HG03103 (cell line): ENCODE data around the gene ITIH4.

Experiments used
- ATAC-seq: cut with Tn5 transposase; IDR thresholded peaks from one replicate; pipeline ENCODE4 v1.9.1; 2021; ENCODE audit warnings: low read depth; ENCODE audit not compliant: unreplicated experiment

Gene ITIH4

DNA sequence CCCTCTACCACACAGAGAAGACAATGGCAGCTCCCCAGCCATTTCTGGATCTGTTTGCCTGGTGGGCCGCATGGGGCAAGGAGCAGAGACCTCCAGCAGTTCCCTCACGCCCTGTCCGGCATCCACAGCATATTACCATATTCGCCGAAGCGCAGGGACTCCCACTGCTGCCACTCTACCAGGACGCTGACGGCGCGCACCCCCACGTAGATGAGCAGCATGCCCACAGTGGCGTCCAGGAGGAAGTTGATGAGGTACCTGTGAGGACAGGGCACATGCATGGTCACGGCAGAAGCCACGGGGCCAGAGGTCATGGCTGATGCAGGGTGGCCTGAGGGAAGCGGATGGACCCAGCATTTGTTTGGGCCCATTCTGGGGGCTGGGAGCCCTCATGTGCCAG is 19.2 kb upstream of the ITIH4 start:
- no peak for ATAC-seq

DNA sequence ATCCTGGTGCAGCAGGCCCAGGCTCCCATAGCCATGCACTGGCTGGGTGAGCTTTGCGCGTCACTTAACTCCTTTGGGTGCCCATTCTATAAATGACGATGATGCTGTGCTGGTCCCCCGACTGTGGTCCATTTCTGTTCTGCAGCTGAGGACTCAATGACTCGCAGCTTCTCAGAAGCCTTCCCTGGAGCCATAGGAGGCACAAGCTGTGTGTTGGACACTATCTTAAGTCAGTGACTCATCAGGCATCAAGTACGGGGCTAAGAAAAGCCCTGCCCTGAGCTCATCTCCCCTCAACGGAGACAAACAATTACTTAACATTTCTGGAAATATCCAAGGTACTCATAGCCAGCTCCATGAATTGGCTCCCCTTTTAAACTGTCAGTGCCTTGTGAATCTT is 18.1 kb upstream of the ITIH4 start:
- ATAC-seq, result no peak

DNA sequence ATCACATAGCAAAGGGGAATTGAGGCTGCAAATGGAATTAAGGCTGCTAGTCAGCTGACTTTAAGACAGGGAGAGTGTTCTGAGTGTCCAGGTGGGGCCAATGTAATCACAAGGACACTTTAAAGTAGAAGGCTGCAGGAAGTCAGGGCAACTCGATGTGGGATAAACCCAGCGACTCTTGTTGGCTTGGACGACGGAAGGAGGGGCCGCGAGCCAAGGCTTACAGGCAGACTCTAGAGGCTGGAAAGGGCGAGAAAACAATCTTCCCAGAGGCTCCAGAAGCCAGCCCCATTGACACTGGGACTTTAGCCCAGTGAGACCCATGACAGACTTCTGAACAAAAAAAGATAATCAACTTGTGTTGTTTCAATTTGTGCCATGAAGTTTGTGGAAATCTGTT is 17.3 kb upstream of the ITIH4 start:
- no peak for ATAC-seq

DNA sequence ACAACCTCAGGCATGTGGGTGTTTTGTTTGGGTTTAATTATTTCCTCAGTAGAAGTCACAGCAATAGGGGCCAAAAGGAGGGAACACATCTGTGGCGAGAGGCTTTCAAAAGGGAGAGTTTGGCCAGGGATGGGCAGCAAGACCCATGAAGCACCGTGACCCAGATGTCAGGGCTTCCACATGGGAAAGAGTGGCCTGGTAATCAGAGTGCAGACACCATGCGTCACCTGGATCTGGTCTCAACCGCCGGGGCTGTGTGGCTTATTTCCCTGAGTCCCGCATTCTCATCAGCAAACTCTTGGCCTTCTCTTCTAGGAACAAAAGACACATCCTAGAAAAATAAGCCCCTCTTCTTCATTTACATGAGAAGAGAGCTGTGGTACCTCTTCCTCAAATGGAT is 16.8 kb upstream of the ITIH4 start:
- no peak for ATAC-seq

DNA sequence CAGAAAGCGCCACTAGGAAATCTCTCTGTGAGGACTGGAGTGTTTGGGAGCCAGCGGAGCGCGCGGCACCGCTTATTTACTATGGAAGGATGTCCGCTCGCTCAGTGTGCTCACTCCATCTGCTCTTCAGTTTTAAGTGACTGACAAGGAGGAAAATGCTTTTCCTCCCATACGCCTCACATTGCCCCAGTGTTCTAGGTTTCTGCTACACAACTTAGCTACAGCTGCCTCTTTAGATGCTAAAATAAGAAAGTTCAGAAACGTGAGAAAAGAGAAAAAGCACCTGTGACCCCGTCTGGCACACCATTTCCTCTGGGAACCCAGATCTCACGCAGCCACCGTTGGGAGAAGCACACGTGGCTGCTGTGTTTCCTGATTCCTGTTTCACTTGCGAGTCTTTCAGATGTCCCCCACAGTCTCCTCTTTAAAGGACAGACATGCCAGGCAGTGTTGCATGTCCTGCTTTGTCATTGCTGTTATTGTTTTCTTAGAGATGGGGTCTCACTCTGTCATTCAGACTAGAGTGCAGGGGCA is 16.0 kb upstream of the ITIH4 start:
- ATAC-seq, result no peak

DNA sequence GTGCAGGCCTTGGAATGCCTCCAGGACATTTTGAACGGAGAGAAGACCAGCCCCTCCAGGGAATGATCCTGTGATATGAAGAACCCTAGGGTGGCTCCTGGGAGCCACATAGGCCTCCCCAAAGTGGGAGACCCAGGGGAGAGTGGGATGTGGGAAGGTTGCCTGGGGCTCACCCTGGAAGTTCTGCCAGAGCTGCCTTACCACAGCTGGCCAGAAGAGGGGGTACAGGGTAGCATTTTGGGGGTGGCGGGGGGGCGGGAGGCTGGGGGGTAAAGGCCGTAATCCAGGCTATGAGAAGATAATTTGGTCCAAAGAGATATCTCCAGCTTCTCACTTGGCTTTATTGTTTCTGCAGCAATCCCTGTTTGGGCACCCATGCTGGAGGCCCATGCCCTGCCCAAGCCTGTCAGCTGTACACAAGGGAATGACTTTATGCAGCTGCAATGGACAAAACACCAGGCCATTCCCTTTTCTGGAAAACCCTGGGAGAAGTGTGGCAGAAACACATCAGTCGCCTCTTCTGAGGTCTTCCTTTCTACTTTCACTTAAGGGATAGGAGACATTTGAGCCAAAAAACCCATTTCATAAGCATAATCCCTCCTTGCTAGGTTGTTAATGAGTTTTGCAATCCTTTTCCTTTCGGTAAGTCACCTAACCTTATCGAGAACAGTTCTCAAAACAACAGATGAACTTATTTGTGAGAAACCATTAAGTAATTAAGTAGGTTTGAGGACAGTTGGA is 15.4 kb upstream of the ITIH4 start:
- ATAC-seq, result no peak

DNA sequence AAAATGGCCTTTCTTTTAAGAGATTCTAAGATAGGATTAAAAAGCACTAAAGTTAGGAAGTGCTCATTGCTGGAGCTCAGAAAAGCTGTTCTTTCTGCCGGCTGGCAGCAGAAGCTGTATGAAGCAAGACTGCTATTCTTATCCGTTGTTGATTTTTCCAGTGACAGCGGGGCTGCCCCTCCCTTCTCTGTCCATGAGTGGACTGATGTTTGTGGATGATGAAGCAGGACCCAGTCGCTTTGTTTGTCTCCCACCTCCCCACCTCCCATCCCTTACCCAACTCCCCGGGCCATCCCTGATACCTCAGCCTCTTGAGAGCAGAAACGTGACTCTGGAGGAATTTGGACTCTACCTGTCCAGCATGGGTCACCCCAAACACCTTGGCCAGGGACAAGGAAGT is 14.7 kb upstream of the ITIH4 start:
- no peak for ATAC-seq

DNA sequence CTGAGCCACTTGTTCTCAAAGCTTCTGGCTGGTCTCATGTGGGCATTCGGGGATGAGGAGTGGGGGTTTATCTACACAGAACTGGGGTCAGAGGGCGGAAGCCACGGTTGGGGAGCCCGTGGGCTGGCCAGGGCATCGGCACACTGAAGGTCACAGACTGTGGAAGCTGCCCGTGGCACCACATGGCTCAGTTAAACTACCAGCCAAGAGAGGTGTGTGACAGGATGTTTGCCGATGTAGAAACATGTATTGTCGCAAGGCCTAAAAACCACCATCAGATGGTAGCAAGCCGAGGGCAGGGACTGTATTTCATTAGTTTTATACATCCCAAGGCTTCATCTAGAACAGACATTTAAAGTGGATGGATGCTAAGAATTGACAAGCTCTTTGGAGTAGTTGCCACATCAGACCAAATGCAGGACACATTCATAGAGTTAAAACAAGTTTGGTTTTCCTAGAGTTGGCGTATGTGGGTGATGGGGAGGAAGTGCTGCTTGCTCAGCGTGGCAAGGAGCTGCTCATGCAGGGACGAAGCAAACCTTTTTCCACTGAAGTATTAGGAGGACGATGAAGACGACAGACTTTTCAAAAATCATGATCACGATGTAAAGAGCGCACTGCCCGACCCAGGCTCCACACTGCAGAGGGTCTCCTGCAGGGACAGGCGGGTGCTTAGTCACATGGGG is 14.0 kb upstream of the ITIH4 start:
- ATAC-seq, result no peak

DNA sequence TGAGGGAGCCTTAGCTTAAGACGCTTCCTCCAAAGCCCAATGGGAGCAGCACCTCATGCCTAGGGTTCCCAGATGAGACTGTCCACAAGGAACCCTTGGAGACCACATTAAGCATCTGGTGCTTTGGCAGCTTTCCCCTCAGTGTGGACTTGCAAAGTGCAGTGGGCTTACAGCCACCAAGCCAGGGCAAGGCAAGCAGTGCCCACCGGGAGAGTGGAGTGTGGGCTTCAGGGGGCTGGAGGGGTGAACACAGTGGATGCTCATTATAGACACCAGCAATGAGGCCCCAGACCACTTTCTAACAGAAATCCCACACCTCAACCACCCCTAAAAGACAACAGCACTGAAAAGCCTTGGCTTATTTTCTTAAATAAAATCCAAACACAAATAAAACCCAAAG is 13.4 kb upstream of the ITIH4 start:
- ATAC-seq, result no peak

DNA sequence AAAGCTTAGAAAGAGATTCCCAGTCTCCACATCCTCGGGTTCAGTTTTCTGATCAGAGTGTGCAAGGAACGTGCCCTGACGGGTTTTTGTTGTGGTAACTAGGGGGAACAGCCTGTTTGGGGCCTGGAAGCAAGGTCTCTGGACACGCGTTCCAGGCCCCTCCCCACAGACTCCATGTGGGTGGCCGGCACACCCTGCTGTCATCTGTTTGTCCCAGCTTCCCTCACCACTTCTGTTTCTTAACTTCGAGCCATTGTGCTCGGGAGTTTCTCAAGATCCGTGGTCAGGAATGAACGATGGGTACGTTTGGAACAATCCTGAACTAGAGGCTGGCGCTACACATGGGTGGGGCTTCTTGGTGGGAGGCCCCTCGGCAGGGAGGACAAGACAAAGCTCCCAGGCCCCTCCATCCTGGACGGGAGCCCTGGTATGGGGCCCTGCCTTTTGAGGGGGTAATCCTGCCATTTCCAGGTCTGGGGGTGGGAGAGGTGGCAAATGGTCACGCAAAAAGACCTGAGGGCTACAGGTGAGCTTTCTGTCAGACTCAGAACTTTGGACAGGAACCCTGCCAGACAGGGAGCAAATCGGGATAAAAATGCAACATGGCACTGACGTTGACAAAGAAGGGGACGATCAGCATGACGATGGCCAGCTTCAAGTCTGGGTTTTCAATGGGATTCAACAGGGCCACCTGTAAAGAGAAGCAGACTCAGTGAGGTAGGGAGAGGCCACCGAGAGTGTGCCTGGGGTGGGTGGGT is 12.8 kb upstream of the ITIH4 start:
- ATAC-seq, result no peak

DNA sequence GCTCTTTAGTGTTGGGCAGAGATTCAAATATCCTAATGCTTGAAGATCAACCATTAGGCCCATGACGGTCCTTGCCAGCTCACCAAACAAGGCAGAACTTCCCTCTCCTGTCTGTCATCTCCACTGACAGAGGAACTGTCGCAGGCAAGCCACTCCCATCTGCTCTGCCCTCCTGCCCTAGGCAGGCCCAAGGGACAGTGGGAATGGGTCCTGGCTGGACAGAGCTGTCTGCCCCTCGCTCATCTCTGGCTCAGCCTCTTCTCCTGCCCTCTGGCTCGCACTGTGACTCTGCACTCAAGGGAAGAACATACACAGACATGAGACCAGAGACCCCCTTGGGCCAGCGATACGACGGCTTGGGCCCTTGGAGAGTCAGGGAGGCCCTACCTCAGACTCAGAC is 12.0 kb upstream of the ITIH4 start:
- no peak for ATAC-seq

DNA sequence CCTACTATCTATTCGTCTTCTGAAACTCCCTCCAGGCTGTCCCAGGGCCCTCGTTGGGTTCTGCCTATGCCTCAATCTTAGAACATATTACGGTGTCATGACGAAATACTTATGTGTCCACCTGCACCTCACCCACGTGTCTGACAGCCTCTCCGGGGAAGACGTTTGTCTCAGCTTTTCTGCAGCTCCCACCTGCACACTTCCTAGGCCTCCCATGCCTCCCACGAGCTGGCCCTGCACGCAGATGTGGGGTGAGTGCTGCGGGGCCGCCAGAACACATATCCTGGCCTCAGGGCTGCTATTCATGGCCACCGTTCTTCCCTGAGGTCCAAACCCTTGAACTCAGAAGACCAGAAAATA is 11.5 kb upstream of the ITIH4 start:
- no peak for ATAC-seq

DNA sequence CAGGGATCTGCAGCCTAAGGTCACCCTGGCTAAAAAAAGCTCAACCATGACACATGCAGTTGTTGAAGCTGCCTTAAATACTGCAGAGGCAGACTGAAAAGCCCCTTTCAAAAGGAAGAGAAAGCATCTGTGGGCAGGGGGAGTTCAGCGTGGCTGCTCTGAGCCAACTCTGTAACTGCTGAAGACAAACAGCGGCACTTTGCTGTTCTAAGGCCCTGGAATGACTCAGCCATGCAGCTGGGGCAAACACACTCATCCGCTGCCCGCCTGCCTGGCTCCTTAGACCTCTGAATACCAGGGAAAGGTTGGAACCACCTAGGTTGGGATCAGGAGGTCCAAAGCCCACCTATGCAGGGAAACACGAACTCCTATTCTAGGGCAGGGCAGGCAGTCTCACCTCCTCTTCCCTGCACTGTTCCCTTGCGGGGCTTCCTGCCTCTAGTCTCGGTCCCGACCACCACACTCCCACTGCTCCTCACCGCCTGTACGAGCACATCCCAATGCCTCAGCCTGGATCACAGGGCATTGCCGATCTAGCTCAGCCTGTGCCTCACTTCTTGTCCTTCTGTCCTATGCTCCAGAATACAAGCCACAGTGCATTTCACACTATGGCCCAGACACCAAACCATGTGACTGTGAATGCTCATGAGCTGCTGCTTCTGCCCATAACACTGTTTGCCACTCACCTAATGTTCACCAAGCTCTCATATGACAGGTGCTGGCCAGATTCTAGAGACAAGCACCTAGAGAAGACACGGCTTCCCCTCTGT is 10.9 kb upstream of the ITIH4 start:
- no peak for ATAC-seq

DNA sequence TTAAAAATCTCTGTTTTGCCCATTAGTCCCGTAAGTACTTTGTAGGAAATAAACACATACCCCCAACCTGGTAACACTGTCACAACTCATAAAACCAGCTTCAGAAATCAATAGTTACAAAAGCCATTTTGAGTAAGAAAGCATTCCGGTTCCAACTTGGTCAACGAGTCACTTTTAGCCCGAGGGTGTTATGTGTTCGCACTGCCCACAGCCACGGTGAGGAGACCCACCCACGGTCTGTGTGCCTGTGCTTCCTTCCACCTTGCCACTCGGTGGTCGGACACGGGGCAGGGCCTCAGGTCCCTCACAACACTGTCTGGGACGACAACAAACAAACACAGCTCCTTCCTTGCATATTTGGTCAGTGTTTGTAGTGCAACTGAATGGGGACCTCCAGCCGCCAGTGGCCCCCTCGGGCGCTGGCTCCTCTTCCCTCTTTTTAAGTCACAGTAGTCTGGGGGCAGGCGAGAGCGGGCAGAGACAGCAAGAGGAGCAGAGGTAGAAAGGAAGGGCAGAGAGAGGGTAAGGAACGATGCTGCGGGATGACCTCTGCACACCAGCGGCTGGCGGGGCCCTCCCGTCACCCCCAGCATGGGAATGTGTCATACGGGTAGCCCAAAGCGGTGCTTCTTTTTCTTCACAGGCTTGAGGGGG is 9.5 kb upstream of the ITIH4 start:
- ATAC-seq, result no peak

DNA sequence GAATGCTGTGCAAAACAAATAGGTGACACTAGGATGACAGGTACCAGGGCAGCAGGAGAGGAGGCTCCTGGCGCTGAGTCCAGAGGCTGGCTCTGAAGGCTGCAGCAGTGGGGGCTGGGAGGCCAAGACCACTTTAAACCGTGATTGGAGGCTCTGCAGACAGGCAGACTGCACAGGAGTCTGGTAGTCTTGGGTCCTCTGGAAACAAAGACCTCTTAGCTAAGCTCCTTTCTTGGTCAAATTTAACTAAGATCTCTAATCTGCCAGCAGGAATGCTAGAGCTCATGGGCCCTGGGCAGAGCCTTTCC is 8.8 kb upstream of the ITIH4 start:
- ATAC-seq, result no peak

DNA sequence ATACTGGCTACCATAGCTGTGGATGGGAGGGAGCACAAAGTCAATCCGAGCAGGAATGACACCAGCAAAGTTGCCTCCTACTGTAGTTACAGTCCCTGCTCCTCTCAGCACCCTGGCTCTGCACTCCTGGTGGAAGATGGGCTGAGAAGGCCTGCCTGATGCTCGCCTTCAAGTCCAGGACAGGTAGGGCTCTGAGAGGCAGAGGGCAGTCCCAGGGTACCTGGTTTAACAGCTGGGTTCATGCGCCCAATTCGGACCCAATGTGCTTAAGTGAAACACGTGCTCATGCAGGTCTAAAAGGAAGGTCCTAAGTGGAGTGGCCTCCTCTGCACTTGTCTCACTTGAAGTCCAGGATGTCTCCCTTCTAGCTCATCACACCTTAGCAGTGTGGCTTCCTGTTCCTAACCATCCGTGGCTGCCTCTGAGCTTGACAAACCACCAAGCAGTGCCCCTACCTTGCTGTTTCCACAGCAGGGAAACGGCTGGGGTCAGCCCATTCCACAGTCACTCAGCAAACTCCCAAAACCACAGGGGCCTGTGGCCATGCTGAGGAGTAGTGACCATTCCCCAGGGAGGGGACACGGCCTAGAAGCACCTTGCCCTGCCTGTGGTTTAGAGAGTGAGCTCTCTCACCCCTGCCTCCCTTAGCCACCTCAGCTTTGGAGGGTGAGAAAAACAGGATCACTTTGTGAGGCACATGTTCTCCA is 8.2 kb upstream of the ITIH4 start:
- no peak for ATAC-seq

DNA sequence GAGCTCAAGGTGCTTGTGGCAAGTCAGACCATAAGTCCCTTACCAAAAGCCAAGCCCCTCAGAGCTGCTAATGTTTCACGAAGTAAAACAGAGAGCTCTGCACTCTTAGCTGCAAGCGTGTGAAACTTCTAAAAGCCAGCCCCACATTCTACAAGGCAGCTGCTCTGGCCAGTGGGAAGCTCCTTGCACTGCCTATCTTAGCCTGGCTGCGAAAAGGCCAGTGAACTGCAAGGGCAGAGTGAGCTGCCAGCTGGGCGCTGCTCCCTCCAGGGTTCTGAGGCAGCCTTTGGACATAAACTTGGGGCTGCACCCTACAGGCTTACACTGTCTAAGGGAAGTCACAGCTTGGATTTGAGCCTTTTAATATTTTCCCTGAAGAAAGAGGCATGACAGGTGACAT is 6.5 kb upstream of the ITIH4 start:
- no peak for ATAC-seq

DNA sequence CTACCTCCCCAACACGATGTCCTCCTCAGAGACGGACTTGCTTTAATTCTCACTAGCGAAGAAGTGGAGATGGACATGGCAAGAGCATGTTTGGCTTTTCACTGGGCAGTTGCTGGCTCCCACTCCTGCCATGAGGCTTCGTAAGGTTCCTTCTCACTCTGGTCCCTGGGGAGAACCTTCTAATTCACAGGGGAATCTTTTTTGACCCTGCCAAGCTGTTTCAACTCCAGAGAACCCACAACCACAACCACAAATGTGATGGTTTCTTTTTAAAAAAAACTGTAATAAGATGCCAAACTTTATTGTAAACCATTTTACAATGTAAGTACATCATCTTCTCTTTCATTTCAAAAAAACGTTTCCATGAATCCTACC is 6.0 kb upstream of the ITIH4 start:
- ATAC-seq, result no peak

DNA sequence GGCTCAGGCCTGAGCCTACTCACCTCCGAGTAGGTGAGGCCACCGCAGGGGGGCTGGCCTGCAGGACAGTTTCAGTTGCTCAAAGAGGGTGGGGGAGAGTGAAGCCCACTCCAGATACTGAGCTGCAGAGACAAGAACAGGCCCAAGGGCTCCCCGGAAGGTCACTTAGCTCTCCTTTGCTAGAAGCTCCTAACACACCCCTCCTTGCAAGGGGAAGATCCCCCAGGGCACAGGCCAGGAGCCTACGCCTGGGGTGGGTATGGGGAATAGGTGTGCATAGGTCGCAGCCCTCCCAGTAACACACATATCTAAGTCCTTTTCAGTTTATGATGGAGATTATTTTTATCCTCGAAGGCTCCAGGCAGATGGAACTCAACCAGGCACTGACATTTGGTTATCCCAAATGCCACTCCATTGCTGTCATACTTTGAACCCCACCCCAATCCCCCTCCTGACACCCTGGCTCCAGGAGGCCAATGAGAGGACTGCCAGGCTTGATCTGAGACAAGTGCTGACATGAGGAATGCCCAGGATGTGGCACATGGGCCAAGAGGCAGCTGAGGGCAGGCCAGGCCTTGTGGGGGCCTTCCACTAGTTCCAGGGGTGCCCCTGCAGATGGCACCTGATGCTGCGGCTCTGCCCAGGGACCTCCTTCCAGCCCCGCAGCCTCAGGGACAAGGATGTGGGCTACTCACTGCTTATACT is 5.4 kb upstream of the ITIH4 start:
- no peak for ATAC-seq
